ENCODE data around the gene SPAG17.

SPAG17 gene

DNA sequence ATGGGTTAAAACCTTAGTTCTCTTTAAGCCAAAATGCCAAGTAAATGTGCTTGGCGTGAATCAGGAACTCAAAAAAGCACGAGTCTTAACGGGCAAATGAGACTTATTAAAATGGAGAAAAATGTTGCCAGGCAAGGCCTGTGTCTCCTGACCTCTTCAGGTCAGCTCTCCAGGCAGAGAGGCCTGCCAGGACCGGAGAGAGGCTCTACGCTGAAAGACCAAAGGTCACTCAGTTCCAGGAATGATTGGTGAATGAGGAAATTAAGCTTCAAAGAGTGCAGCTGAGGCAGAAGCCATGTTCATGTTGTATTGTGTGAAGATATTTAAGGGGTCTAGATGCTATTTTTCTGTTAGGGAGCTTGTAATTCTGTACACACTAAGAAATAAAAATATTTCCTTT is 66.6 kb downstream of the SPAG17 start:
- no peak for DNase-seq

DNA sequence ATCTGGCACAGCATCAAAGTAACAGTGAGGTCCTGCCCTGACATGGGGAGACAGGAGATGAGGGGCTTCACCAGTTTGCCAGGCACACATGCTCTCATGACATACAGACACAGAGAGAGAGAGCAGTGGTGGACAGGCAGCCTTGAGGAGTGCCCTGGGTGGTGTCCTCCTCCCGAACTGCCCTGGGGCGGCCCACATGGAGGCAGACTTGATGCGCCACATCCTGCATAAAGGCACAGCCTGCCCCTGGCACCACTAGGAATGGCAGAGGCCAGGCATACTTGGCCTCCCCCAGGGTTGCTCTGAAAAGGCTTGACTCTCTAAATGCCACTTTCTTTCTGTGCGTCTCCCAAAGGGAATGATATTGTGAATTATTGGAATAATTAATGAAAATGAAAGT is 67.5 kb downstream of the SPAG17 start:
- DNase-seq = no peak

DNA sequence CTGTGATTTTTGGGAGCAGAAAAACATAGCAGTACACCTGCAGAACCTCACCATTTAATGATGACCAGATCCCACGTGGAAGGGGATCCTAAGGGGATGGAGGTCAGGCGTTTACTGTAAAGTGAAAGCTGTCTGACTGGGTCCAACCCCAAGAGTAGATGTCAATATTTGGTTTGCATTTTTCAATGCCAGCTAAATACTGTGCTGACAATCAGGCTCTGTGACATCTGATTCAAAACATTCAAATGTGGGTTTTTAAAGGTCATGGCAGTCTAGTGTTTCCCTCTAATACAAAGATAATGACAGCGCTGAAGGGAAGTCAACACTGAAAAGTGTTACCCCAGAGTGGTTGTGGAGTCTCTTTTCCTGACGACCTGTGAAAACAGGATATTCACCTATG is 68.1 kb downstream of the SPAG17 start:
- no peak for DNase-seq

DNA sequence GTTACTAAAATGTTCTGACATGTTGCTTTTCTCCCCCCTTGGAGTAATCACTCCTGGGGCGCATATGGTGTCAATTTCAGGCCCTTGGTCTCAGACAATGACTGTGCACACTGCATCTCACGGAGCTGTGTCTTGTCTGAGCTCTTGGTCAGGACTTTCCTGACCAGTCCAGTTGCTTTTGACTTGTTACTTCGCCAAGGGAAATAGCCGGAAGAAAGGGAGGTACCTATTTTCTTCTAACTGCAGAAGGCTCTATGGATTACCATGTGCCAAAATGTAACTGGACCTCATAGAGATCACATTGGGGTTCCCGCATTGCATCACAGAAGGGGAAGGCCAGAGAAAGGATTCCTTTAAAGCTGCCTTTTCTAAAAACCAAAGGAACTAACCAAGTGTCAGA is 68.6 kb downstream of the SPAG17 start:
- DNase-seq = peak; percentile 56

DNA sequence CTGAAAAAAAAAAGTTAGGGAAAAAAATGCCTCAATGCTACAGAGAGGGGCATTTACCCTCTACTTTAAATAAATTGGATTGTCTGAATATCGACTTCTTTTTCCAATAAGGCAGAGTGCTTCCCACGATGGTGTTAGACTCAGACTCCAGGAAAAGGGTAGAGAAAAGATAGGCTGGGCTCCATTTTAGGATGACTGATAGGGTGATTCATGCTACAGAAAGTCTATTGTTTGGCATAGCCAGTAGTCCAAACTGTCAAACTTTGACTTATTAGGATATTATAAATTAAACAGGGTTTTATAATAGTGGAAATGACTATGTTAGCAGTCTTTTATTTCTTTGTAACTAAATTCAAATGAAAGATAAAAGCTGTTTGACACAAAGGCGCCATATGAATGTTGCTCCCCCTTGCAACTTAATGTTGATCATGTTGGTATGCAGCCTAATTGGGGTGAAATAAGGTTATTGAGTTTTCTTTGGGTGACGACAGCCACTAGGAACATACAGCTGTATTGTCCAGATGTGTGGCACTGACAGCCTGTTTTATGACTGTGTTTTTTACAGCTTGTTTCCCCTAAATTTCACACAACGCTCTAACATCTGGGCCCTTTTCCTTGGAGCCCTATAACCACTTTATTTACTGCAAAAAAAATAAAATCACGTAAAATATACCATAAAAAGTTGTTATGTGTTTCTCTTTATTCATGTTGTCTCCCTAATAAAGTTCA is 69.3 kb downstream of the SPAG17 start:
- peak; percentile 66 for DNase-seq

DNA sequence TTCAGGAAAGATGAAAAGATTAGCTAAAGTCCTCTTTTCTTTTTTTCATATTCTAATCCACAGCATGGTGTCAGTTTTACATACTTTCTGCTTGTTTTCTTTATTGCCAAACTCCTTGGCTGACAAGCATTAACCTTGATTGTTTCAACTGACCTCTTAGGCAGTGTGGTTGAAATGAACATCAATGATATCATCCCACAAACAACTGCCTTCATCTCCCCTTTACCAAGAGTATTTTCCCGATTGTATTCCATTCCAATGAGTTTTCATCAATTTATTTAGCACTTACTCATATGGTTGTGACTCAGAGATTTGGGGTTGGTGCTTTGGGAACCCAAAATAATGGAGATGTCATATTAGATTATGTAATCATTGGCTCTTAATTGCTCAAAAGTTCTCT is 71.8 kb downstream of the SPAG17 start:
- DNase-seq = peak; percentile 77

DNA sequence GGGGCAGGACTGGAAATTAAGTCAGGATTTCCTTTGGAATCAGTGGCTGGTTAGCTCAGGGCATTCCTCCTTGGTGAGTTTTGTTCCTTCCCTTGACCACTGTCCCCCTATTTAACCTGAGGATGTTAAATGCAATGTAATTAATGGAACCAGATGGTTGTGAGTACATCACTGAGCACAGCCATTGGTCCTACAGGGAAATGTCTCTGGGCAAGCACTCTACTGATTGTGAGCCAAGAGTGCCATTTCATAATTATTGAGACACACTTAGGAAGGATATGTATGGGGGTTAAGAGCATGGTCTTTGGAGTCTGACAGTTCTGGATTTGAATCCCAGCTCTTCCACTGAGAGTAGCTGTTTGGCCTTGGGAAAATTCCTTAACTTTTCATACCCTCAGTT is 74.4 kb downstream of the SPAG17 start:
- no peak for DNase-seq

DNA sequence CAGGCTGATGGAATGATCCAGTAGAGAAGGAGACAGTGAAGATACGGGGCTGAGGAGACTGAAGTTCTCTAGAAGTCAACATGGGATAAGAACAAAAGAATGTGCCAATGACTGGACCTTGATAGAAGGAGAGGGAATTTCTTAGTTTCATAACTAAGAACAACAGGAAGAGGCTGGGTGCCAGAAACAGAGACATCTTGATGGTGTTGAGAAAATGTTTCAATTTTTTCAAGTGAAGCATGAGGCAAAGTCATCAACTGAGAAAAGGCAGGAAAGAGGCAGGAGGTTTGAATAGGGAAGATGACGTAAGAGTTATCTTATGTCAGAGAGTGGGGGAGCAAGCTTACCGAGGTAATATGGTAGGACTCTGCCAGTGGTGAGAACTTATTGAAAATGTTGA is 80.1 kb downstream of the SPAG17 start:
- peak; percentile 18 for DNase-seq

DNA sequence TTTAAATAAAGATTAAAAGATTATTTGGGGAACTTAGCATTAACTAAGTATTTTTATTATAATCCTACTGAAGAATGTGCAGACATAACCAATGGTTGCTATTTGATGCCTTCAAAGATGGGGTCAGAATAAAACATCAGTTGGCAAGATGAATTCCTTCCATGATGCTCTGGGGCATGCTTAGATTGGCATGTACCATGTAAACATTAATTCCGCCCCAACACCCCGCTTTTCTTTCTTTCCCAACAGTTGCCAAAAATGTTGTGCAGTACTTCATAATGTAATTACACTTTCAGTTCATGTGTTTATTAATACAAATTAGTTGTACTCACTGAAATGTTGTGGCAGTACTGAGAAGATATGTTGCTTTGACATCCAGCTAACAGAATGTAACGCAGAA is 82.6 kb downstream of the SPAG17 start:
- no peak for DNase-seq

DNA sequence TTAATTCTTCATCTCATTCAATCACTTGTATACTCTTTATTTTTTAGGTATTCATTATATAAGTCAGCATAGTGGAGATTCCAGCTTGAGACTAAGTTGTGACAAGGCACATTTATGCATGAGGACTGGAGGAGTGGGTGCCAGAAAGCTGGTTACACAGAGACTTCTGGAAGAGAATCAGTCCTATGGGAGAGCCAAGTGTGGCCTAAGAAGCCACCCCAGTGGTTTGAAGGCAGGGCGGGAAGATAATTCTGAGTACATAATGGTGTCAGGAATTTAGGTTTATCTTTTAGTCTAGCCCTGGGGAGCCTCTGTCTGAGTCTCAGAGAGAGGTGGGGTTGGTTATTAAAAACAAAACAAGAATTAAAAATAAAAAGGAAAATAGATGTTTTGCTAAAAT is 83.0 kb downstream of the SPAG17 start:
- DNase-seq = no peak

DNA sequence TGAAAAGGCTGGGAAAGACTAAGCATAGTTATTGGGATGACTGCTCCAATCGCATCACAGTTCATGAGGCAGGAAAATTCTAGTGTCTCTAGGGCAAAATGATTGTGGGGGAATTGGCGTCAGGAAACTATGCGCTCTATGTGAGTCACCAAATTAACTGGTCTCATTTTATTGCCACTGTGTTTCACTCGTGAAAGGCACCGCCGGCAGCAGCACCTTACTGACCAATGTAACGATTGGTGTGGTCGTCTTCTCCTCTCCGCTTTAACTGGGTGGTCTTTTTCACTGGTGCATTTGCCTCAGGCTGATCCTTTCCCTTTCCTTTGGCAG is 83.5 kb downstream of the SPAG17 start:
- peak; percentile 75 for DNase-seq

DNA sequence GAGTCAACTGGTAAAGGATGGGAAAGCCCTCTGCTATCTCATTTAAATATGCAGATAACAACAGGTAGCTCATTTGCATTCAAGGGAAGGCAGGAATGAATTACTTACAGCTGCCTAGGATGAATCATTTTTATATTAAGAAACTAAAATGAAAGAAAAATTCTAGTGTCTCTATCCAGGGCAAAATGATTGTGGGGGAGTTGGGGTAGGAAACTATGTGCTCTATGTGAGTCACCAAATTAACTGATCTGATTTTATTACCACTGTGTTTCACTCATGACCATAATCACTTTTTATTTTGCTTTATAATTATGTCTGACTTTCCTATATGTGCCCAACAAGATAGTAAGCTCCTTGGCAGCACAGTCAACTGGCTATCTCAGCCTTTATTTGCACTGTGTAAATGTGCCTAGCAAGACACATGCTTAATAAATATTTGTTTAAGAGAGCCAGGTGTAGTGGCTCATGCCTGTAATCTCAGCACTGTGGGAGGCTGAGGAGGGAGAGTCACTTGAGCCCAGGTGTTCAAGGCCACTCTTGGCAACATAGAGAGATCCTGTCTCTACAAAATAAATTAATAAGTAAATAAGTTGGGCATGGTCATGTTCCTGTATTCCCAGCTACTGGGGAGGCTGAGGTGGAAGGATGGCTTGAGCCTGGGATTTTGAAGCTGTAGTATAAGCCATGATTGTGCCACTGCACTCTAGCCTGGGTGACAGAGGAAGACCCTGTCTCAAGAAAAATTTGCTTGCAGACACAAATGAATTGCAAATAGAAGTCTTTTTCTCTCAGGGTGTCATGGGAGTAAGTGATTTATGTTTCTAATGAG is 84.1 kb downstream of the SPAG17 start:
- DNase-seq = peak; percentile 62

DNA sequence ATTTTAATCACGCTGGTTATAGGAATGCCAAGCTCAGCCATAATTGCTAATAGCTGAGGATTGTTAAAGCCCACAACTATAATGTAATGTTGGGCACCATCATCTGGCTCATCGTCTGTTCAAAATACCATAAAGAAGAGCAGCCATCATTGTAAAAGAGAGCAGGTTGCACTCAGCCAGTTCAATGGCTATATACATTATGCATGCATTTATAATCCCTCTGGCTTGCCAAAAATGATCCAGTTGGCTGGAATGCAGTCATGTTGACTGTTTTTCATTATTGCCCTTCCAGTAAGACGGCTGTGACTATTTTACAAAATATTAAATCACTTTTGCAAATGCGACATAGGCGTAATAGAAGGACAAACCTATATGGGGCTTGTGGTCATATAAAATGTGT is 85.3 kb downstream of the SPAG17 start:
- DNase-seq = peak; percentile 65

DNA sequence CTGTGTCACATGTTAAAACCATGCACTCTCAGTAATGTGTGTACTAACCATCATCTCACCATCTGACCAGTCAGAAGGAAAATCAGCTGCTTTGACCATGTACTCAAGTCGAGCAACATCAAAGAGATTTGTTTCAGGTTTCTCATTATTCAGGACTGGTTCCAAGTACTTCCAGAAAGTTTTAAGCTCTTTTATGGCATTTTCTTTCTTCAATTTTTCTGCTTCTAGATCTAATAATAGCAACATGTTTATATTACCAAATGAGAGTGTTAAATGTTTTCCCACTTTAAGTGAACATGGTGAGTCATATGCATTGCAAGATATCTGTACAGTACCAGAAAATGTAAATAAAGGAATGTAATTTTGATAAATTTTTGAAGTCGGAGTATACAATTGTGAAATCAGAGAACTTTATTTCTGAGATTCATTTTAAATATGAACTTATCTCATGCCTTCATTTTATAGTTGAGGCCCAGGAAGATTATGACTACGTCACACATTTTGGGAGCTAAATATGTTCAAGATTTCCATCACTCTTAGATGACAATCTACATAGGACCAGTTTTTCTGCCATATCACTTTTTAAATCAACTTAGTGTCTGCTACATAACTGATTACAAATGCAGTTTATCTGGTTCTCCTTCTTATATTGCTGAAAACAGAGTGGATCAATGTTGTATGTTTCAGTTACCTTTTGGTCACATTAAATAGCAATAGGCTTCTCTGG is 87.2 kb downstream of the SPAG17 start:
- peak; percentile 60 for DNase-seq

DNA sequence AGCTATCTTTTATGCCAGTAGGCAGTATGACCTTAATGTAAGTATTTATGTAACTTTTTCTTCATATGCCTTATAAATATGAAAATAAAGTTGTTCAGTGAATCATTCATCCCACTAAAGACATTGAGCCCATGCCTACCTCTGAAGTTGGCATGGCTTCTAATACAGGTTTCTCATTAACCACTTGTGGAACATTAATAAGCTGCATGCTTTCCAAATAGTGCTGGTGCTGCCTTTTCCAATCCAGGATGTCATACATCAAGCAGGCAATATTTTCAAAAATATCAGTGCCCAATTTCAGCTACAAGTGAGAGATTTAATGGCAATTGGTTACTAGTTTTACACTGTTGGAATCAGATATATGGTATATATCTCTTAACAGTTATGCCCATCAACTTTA is 92.0 kb downstream of the SPAG17 start:
- no peak for DNase-seq

DNA sequence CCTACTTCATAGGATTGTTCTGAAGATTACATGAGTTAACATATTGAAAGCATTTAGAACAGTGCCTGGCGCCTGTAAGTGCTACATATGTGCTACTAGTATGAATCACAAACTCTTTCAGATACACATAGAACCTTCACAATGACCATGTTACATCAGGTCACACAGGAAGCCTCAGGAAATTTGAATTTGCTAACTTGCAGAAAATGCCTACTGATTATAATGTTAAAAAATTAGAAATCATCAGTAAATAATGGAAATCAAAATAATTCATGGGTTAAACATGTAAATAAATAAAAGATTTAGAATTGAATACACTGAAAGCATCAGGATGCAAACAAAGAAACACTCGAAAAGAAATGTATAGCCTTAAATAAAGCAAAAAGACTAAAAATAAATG is 94.9 kb downstream of the SPAG17 start:
- no peak for DNase-seq

DNA sequence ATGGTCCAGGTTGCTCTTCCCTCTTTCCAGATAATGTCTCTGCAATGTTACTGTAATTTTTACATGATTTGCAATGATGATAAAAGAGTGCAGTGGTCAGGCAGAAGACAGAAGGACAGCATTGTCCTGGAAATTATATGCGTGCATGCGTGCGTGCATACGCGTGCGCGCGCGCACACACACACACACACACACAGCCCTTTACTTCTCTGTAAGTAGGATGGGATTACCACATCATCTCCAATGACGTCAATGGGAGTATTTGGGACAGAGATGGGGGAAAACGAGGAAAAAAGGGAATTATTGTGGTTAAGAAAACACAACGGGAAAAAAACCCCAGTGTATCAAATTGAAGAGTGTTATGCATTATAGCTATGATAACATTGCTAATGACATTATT is 99.7 kb downstream of the SPAG17 start:
- DNase-seq = no peak

DNA sequence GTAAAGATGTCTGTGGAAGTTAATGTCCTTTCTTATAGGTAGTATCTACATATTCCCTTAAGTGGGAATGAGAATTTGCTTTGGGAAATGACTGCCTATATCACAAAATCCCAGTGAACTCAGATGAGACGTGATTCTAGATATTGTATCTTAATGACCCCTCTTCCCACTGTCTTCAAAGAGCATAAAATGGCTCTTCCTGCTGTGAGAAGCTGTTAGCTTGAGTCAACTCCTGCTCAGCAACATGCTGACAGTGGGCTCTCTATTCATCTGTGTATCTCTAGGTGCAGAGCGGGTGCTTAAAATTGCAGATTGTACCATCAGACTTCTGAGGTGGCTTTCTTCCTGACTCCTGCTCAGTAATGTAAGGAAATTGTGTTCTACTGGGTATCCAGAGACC is 100.6 kb downstream of the SPAG17 start:
- no peak for DNase-seq

DNA sequence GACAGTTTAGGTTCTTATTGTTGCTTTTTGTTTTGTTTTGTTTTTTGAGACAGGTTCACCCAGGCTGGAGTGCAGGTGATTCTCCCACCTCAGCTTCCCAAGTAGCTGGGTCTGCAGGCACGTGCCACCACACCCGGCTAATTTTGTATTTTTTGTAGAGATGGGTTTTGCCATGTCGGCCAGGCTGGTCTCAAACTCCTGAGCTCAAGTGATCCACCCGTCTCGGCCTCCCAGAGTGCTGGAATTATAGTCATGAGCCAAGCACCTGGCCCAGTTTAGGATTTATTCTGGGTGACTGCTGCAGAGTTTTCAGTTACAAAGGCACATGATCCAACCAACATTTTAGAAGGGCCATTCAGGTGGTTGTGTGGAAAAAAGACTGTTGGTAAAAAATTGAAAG is 102.0 kb downstream of the SPAG17 start:
- no peak for DNase-seq

DNA sequence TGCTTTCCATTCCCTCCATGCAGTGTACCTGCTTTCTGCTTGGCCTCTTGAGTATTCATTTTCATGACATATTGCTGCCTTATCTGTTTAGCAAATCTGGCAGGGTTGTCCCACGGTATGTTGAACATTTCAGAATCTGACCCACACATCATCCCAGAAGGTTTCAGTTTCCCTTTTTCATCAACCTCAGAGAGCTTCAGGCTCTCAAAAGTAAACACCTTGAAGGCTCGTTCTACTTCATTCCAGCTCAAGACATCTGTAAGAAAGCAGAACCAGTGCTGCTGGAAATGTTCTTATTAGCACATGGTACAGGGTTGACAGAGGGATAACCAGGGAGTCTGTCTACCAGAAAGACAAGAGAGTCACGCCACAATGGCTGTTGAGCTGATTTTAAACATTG is 103.6 kb downstream of the SPAG17 start:
- DNase-seq = no peak

DNA sequence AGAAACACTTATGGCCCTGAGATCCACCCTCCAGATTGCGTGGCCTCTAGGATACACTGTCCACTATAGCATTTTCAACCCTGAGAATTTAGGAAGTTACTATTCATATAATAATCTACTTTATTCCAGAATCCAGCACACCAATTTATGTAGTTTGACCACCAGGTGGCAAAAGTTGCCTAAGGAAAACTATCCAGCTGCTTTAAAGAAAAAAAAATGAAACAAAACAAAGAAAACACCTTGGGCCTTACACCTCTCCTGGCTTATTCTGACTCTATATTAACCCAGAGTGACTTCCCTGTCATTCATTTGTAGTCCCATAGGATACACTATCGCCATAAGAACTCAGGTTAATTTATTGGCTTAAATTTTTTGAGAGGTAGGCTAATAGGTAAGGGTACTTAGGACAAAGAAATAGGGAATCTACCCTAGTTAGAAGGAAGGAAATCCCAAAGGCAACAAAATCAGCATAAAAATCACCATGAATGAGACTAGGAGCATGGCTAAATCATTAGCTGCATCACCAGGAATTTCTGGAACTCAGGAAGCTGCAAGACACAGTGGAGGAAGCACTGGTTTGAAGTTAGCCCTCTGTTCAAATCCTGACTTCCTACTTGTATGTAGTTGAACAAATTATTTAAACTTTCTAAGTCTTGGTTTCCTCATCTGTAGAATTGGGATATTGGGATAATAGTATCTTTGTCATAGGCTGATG is 107.5 kb downstream of the SPAG17 start:
- peak; percentile 40 for DNase-seq

DNA sequence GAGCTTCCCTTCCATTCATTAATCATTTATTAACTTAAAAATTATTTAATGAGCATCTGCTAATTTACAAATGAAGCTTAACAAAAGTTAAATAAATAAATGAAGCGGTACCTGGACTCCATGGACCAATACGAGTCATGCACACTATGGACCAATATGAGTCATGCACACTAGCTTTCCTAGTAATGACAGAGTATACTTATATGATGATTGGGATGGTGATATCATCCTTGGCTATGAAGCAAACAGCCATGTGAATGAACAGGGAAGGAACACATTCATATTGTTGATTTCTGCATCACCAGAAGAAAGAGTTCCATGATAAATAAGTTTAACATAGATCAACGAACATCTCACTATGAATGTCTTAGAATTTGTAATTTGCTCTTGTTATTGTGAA is 109.9 kb downstream of the SPAG17 start:
- DNase-seq = peak; percentile 63

Measured in fibroblast of skin of abdomen (primary cell).